ENCODE data around the gene MYH13. TPM values are rescaled to one million over a fixed set of nuclear protein-coding genes. Genes with fewer than 3 reads are reported as not detected.

The MYH13 gene
- total and polyA plus RNA-seq, 9 of the 15 experiments (the other 6 are each of a cell fraction or from before 2014, with no cell fraction given): 0.01 TPM; not detected in 8

DNA sequence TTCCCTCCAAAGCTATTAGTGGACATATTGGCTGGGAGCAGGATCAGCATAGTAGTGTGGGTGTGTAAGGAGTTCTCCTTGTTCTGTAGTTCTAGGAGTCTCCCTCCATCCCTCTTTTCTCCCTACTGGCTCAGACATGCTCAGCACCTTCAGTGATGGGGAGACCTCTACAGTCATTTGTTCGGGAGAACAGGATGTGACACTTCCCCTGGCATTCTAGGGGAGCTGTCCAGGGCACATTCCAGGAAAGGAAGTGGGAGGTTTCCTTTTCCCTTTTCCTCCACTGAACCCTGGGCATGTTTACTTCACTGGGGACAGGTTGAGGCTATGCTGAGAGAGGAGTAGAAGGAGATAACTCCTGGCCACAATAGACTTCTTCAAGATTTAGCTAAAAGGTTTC is 86.5 kb downstream of the MYH13 start:
- no peak for DNase-seq (ENCODE audit: extremely low read depth in 1 of 4, low spot score in 3 of 4)
- WGBS (ENCODE audit: insufficient coverage, low coverage, missing lambda C conversion rate): 0% methylated on average over 1 of the region's 1 CpG
- Histone ChIP-seq H3K4me3 (no peak overlapping the region), H3K36me3 (ENCODE audit: control insufficient read depth, insufficient read depth, low read length) (no peaks in the 10 kb centered on the region), H3K27ac (ENCODE audit: extremely low read depth, low read depth, low read length) (no peak overlapping the region), H3K9me1 (ENCODE audit: control insufficient read depth, insufficient read depth, low read length) (no peaks in the 10 kb centered on the region), H3K9me3 (replicated peaks; ENCODE audit: control insufficient read depth, insufficient read depth, low read depth, low read length) (no peaks in the 10 kb centered on the region), H4K20me1 (replicated peaks; ENCODE audit: control insufficient read depth, insufficient read depth, low read length) (no peaks in the 10 kb centered on the region), H3K79me2 (ENCODE audit: control insufficient read depth, insufficient read depth, low read length) (no peaks in the 10 kb centered on the region), H3K9ac (ENCODE audit: insufficient read depth in 1 of 2, low read depth in 2 of 2, low read length in 2 of 2) (no peak overlapping the region), H3K4me1 (replicated peaks in 1 of 2; ENCODE audit: control insufficient read depth in 2 of 2, insufficient read depth in 2 of 2, low read length in 2 of 2) (no peaks in the 10 kb centered on the region), H3K4me2 (ENCODE audit: insufficient read depth, low read length) (no peak overlapping the region), H3K27me3 (ENCODE audit: control insufficient read depth in 2 of 2, insufficient read depth in 2 of 2, low read length in 2 of 2) (no peaks in the 10 kb centered on the region), H2AFZ (ENCODE audit: low read depth, low read length) (no peak overlapping the region)
- TF ChIP-seq ZSCAN32 (CRISPR knock-in tag; IDR thresholded peaks at IDR 0.05) (no peak), MCM5 (IDR thresholded peaks at IDR 0.05; ENCODE audit: low read depth) (no peak)
- TF ChIP-seq, protein P1, sequence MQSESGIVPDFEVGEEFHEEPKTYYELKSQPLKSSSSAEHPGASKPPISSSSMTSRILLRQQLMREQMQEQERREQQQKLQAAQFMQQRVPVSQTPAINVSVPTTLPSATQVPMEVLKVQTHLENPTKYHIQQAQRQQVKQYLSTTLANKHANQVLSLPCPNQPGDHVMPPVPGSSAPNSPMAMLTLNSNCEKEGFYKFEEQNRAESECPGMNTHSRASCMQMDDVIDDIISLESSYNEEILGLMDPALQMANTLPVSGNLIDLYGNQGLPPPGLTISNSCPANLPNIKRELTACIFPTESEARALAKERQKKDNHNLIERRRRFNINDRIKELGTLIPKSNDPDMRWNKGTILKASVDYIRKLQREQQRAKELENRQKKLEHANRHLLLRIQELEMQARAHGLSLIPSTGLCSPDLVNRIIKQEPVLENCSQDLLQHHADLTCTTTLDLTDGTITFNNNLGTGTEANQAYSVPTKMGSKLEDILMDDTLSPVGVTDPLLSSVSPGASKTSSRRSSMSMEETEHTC (IDR thresholded peaks at IDR 0.05): no peak
- TF ChIP-seq, protein P2, sequence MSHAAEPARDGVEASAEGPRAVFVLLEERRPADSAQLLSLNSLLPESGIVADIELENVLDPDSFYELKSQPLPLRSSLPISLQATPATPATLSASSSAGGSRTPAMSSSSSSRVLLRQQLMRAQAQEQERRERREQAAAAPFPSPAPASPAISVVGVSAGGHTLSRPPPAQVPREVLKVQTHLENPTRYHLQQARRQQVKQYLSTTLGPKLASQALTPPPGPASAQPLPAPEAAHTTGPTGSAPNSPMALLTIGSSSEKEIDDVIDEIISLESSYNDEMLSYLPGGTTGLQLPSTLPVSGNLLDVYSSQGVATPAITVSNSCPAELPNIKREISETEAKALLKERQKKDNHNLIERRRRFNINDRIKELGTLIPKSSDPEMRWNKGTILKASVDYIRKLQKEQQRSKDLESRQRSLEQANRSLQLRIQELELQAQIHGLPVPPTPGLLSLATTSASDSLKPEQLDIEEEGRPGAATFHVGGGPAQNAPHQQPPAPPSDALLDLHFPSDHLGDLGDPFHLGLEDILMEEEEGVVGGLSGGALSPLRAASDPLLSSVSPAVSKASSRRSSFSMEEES (CRISPR knock-in tag; IDR thresholded peaks at IDR 0.05): no peak
- BruUV-seq (replicated peaks): no TSS peak
- ChIA-PET CTCF (ENCODE audit: low intra/inter-chr PET ratio) (no interaction called here), POLR2A (no interaction called here)
- no peak for FAIRE-seq
- in situ Hi-C loops (cut with MboI) (no loop called here), intact Hi-C loops (cut with micrococcal nuclease) (no loop called here)
- no peak for ATAC-seq
